Measurements from ENCODE around the gene RBM43.
"Not testable (repeated sequence)": the region's sequence is repeated elsewhere in the genome, so short reads cannot be mapped to it uniquely, and the experiment has no call there.

Gene RBM43

DNA sequence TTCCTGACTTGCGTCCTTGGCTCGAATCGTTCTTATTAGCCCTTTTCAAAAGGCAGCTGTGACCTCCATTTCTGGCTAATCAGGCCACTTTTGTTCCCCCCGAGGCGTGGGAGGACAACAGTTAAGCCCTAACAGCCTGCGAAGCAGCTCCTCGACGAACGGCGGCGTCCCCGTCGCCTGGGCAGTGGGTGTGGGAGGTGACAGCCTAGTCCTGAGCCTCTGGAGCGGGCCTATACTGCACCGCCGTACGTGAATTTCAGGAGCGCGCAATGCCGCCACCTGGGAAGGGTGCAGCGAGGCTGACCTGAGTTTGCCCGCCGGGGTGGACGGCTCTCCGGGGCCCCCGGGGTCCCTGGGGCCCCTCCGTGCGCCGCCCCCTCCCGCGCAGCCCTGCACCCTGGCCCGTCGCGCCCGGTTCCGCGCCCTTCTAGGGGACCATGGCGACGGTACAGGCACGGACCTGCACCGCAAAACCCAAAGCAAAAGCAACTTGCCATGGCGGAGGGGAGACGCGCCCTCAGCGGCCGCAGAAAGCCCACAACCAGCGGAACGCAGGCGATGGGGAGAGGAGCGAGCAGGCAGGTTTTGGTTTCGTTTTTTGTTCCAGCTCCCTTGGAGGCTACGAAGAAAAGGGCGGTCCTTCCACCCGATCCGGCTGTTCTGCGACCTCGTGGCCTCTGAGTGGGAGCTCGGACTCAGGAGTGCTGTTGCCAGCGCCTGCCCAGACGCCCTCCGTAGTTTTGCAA lies at the start of gene RBM43:
TSS of gene RBM43 (minus strand) at position 633 of the 746 bp plus-strand sequence. CDS start at position 497, 136 bp downstream.
- DNase-seq, result peak; percentile 76

DNA sequence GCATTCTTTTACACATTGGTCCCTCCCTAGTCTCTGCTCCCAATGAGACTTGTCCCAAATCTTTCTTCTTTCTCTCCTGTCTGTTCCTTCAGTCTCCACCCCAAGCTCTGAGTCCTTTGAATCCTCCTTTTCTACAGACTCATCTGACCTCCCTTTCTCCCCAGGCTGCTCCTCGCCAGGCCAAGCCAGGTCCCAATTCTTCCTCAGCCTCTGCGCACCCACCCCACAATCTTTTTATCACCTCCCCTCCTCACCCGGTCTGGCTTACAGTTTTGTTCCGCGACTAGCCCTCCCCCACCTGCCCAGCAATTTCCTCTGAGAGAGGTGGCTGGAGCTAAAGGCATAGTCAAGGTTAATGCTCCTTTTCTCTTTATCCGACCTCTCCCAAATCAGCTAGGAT lies 48.6 kb upstream of the RBM43 start:
- DNase-seq, result not testable (repeated sequence)

DNA sequence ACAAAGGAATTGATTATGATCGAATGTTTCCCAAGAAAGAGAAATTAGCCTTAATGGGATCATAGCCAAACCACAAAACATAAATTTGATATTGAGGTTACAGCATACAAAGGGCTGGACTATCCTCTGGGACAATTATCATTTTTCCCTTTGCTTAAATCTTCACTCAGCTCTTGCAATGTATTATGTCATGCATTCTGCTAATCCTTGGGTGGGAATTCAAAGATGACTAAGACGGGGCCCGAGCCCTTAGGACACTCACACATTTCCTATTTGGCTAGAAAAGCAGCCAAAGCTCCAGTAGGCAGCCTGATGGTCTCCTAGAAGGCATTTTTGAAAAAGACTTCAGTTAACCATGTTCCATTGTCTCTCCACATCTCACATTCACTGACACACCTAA lies 45.0 kb upstream of the RBM43 start:
- DNase-seq, result no peak

DNA sequence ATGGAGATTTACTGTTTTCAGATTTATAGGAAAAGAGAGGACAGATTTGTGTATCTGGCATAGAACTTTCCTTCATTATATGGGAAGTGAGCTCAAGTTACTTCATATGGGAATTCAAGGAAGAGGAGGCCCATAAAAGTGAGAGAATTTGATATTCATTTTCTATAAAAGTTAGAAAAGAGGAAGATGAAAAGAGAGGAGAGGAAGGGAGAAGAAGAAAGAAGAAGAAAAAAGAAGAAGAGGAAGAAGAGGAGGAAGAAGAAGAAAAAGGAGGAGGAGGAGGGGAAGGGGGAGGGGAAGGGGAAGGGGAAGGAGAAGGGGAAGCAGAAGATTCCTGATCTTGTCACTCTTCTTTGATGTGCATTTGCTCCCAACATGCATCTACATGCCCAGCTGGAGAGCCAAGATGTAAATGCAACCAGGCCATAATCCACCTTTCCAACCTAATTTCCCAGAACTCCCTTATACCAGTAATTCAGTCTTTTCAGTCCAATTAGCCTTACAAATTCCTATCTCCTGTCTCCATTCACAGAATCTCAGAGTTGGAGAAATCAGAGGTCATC lies 43.5 kb upstream of the RBM43 start:
- no peak for DNase-seq

DNA sequence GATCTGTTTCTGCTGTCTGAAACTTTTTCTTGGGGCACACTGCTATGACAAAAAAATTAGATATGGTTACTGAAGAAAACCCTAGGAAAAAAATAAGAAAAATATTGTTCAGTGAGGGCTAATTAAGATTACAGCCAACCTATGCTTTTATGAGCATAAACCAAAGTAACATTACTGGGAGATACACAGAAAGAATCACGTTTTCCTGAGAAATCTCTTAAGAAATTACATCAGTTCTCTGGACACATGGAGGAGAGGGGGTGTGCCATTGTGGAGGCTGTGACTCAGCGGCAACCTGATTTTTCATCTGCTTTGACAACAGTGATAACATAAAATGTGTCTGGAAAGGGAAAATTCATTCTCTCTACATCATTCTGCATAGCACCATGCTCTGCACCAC lies 41.2 kb upstream of the RBM43 start:
- DNase-seq, result no peak

DNA sequence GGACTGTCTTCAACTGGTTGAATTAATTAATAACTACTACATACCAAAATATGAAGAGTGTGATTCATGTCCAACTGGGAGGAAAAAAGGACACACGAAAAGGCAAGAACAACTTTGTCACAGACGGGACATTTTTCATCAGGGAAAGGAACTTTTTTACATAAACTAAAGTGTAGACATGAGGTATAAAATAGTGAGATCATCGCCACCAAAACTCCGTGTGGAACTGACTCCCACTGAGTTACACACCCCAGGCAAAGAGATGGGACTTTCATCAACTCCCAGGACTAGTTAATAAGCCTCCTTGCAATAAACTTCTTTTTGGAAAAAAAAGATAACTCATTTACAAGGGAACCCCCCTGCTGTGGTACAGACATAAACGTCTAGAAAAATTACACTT lies 40.7 kb upstream of the RBM43 start:
- no peak for DNase-seq

DNA sequence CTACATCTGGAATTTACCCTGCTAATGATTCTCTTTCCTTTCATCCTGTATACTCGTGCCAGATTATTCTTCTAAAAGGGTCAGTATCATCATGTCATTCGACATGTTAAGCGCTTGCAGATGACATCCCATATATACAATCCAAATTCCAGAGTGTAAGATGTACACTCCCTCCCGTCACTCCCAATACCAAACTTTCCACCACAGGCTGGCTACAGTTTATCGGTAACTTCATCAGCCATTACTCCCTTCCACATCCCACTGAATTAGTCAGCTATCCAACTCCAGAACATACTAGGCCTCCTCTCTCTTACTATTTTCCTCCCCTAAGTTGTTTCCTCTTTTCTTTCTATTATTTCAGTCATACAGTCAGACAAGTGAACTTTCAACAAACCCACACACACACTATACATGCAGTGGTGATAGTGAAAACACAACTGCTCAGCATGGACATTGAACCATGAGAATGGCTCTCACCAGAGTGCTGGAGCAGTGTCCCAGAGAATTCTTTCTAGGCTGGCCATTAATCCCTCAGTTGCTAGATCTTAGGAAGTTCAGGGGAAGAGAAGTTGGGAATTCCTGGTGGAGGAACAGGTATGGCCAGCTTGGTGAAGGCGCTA lies 38.4 kb upstream of the RBM43 start:
- no peak for DNase-seq

DNA sequence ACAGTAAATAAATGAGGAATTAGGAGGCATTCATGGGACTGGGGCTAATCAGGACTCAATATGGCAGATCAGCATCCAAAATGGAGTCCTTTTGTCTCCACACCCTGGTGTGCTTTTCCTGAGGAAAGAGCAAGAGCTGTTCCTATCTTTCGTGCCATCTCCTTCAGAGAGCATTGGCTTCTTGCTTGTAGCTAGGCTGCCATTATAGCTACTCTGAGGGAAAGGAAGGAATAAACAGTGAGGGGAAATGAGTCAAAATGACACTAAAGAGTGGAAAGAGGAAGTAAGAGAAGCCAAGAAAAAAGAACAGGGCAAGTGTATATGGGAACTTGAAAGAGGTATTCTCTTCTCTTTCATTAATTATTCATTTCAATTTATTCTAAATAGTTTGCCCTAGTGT lies 36.2 kb upstream of the RBM43 start:
- no peak for DNase-seq

DNA sequence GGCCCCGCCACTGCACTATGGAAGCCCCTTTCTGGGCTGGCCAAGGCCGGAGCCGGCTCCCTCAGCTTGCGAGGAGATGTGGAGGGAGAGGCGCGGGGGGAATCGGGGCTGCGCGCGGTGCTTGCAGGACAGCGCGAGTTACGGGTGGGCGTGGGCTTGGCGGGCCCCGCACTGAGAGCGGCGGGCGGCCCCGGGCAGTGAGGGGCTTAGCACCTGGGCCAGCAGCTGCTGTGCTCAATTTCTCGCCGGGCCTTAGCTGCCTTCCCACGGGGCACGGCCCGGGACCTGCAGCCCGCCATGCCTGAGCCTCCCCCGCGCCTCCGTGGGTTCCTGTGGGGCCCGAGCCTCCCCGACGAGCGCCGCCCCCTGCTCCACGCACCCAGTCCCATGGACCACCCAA lies 34.3 kb upstream of the RBM43 start:
- not testable (repeated sequence) for DNase-seq

DNA sequence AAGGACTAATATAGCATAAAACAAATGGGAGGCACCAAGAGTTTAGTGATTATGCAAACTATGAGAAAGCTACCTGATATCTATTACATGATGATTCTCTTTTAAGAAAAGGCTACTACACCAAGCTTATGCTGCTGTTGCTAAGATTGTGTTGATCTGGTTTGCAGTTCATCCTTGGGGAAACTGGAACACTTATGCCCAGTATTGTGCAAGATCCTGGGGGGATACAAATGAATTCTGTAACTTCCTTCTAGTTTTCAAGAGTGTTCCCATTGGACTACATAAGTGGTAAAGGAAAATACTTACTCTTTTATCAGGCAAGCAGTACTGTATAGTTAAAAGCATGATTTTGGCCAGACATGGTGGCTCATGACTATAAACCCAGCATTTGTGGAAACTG lies 30.9 kb upstream of the RBM43 start:
- DNase-seq, result no peak

DNA sequence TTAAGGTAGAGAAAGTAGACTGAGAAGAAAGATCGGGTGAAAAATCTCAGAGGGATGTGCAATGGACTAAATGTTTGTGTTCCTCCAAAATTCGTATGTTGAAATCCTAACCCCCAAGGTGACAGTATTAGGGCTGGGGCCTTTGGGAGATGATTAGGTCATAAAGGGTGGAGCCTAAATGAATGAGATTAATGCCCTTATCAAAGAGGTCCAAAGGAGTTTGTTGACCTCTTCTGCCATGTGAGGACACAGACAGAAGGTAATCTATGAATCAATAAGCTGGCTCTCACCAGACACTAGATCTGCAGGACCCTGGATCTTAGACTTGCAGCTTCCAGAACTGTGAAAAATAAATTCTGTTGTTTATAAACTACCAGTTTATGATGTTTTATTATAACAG lies 30.5 kb upstream of the RBM43 start:
- DNase-seq, result no peak

DNA sequence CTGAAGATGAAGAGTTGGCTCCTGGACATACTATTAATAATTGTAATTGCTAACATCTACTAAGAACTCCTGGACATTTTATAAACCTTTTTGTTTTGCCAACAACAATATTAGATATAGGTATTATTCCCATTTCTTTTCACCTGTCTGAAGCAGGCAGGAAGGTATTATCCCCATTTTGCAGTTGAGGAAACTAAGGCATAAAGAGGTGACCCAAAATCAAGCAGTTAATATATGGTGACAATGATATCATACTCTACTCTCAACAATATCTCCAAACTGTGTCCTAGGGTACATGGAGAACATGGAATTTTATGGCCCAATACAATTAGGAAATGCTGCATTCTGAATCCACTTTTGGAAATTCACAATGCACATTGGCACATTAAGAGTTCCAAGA lies 29.6 kb upstream of the RBM43 start:
- DNase-seq, result no peak

DNA sequence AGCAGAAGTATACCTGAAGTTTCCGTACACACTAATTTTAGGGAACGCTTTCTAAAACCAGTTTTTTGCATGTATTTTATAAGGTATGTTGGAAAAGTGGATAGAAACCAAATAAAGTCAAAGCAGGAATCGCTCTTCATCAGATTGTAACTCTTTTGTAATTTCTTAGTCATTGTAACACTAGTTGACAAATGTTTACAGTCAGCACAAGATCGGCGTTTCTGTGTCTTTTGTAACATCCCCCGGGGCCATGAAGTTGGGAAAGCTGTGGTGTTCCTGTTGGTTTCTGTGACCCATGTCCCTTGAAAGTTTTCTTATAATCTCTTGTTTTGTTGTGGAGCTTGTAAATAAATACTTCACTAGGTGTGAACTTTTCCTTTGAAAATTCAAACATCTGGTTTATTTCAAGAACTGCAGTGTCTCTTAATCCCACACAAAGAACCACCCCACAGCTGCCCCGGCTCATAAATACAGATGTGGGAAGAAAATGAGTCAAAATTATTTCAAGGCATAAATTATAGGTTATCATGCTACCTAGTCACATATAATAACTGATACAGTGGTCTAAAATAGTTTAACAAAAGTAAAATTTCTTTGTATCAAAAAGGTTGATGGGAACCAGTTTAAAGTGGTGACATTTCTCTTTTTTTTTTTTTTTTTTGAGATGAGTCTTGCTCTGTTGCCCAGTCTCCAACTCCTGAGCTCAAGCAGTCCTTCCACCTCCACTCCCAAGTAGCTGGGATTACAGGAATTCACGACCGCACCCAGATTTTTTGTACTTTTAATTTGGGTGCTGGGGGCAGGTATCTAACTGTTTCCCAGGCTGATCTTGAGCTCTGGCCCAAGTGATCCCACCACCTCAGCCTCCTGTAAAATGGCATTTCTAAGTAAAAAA lies 28.6 kb upstream of the RBM43 start:
- no peak for DNase-seq

DNA sequence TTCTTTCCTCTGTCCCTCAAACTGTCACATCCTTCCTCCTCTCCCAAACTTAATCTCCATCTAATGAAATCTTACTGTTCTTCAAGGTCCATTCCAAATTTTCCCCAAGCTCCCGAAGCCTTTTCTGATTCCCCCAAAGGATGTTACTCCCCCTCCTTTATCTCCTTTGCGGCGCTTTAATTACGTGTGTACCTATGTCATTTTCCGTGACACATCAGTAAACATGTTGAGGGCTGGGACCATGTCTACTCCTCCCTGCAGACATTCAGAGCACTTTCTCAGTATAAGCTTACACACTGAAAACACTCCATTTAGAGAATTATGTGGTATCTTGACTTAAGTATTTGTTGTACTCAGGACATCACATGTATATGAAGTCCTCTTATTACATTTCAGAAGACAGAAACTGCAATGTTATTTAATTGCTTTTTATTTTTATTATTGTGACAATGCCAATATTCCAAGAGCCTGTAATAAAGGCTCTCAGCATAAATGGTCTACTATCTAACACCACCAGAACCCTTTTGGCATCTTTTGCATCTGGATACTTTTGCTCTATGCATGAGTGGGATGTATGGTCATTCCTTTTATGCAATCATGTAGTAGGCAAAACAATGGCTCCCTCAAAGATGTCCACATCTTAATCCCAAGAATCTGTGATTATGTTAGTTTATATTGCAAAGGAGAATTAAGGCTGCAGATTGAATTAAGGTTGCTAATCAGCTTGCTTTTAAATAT lies 26.0 kb upstream of the RBM43 start:
- no peak for DNase-seq

DNA sequence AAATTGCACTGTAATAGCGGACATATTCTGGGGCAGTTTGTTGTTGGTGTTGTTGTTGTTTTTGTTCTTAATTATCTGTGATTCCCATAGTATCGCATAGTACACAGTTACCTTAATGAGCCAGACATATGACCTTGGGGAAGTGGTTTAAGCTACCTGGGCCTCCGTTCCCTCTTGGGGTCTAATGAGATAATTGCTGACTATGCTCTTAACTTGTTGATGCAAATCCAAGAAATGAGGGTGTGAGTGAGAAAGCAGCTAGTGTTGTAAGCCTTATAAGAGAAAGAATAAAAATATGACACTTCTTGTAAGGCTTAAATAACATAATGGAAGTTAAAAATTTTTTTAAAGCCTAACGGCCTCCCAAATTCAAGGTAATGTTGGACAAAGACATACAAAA lies 20.7 kb upstream of the RBM43 start:
- no peak for DNase-seq

DNA sequence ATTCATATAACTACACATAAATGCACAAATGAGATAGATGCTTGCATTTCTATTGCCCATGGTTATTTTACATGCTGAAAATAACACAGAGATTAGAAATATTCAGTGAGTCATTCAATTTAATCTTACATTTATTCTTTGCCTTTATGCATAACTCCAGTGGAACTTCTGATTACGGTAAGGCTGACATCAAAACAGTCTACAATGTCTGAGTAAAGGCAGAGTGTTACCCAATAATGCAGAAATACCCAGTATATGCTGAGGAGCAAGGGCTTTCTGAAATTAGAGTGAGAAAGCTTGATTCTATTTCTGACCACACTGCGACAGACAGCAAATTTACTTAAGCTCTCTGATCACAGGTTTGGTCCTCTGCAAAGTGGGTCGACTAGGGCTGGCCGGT lies 18.6 kb upstream of the RBM43 start:
- no peak for DNase-seq

DNA sequence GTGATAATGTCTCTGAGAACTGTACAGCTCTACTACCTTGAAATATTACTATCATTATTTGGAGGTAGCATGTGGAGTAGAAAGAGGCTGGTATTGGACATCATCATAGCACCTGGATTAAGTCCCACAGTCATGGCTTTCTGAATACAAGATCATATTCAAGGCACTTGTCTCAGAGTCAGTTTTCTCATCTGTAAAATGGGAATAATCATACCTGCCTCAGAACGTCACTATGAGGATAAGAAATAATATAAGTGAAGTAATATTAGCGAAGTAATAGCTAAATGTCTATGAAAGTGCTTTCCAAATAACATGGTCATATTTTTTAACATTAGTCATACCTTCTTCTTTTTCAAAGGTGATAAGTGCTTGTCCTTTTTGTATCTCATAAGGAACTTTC lies 16.8 kb upstream of the RBM43 start:
- no peak for DNase-seq

DNA sequence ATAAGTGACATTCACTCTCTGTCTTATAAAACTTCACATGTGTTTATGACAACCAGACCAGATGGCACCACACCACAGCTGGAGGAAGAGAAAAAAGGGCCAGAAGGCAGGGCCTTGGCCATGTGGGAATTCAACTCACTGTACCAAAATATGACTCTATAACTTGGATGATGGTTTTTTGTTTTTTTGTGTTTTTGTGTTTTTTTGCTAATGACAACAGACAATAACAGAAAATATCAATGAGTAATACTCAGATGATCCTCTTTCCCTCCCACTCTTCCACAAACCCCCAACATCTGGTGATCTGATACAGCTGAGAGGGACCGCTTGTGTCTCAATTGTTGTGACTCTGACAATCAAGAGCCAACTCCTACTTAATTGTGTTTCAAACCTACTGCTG lies 15.4 kb upstream of the RBM43 start:
- DNase-seq, result peak; percentile 92

DNA sequence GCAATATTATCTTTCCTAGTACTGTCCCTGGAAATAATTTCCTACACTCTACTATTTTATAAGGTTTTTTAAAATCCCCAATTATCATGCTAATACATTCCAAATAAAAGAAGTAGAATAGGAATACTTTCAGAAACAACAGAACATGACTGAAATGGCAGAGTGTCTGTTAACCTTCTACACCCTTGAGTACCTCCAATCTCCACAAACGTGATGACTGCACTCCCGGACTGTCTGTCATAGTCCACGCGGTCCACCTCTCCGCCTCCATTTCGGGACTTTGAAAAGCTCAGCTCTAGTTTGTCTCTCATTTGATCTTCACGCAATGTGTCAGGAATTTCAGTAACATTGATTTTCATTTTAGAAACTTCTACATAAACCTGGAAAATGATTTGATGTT lies 13.6 kb upstream of the RBM43 start:
- no peak for DNase-seq

DNA sequence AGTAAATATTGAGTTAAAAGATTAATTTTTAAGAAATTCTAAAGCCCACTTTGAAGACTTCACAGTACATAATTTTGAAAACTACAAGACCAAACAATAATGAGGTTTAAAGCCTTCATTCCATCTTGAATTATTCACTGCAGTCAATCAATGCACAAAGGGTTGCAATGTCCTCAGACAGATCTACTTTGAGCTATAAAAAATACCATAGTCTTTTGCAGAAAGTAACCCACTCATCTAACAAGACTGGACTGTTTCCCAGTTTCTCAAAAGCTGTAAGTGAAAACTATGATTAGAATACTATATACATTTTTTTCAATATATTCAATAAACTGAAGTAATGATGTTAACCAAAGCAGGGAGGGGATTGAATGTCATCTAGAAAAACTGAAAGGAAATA lies 10.2 kb upstream of the RBM43 start:
- no peak for DNase-seq

DNA sequence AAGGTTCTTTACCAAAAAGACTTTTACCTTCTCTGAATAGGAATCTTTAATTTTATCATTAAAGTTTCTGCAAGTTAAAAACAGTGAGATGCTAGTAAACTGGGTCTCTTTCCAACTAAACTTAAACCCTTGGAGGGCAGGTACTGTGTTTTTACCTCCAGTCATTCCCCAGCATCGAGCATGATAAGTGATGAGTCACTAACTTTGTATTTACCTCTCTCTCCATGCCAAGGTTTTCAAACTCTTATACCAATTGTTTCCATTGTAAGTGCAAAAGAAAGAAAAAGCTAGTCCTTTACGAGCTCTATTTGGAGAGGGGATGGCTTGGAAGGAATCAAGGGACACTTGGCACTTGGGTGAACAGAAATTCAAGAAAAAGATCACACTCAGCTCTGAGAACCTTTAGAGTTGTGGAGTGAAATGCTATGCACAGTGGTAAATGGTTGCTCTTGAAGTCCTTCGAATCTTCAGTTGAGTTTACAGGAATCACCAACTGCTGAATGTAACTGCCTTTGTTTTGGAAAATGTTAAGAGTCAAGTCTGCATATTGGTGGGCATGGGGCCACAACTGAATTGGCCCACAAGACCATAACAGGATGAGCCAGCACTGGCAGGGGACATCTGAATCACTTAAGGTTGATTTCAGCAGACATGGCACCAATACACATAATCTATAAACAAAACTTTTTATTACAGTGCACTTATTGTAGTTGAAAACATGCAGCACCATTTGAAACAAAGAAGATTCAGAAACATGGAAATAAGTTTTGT lies 8.3 kb upstream of the RBM43 start:
- DNase-seq, result no peak

DNA sequence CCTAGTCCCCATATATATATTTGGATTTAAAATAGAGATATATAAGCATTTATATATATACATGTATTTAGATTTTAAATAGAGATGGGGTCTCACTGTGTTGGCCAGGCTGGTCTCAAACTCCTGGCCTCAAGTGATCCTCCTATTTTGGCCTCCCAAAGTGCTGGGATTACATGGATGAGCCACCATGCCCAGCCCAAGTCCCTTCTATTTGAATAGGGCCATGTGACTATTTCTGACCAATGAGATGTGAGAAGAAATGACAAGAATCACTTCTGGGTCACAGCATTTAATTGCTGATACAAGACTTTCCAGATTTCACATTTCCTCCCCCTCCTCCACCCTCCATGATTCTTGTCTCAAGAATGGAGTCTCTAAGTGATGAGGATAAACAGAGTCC lies 6.4 kb upstream of the RBM43 start:
- no peak for DNase-seq
